H1 (cell line): ENCODE results near the gene NEU3. TPM values are rescaled to one million over a fixed set of nuclear protein-coding genes. Genes with fewer than 3 reads are reported as not detected.

Source experiments
- POLR2A ChIP-seq, 2 experiments: IDR thresholded peaks; 1 replicate in 1 of 2; 2 replicates in 1 of 2; pipeline ENCODE4 v1.6.1; 2011; ENCODE audit warnings: low read depth in 2 of 2, low read length in 2 of 2, mild to moderate bottlenecking in 2 of 2; ENCODE audit errors: control extremely low read depth in 1 of 2
- SIN3A ChIP-seq, 2 experiments: IDR thresholded peaks in 1 of 2; conservative IDR thresholded peaks in 1 of 2; 2 replicates each; pipeline ENCODE4 v1.6.1; 2011 to 2012; ENCODE audit warnings: low read length in 2 of 2, improper control_type of control experiment in 1 of 2, low read depth in 1 of 2, mild to moderate bottlenecking in 1 of 2
- SUZ12 ChIP-seq: fragments of 200-600 bp; sonication (generic); IDR thresholded peaks from 2 replicates; pipeline ENCODE4 v1.6.1; 2012; ENCODE audit warnings: mild to moderate bottlenecking, inconsistent platforms, low read length, moderate library complexity, mixed read lengths
- polyA plus RNA-seq, 7 experiments: library from polyadenylated mRNA; depleted of rRNA in 3 of 7; stranded (reverse) in 5 of 7; unstranded in 2 of 7; fragments of >200 nt in 5 of 7; fragments of 200-250 nt in 2 of 7; gene quantifications; 1 replicate in 5 of 7; 2 replicates in 1 of 7; 4 replicates in 1 of 7; pipeline versions ENCODE4 v1.2.1 to v1.2.3, GENCODE V29; 2011 to 2013; ENCODE audit warnings: missing spikeins in 2 of 7, mixed read lengths in 2 of 7
- total RNA-seq: library from RNA; stranded (reverse); fragmentation: NEBNext Ultra II Directional; extraction: Animal tissue kit (Norgen Biotek cat#: 25700); gene quantifications from 2 replicates; pipeline ENCODE4 v1.2.1, GENCODE V29; 2021

NEU3 gene
- total and polyA plus RNA-seq, 2 of the 8 experiments (the other 6 are each of a cell fraction or from before 2014, with no cell fraction given), result 8.9 to 15.6 TPM

DNA sequence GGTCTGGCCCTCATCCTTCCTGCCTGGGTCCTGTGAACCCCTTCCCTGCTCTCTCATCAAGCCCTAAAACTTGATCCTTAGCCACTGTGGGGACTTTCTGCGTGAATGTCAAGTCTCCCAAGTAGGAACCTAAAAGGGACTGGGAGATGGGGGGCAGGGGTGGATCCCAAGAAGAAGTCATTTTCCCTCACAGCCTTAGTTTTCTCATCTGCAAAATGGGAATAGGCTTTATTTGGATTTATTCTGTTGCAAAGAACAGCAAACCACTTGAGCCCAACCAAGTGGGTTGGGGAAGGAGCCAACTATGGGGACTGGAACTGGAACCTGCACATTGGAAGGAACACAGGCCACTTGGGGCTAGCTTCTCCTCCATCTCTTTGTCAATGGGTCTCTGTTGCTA, 36.8 kb downstream of the NEU3 start (continued):
- TF ChIP-seq SIN3A (conservative IDR thresholded peaks at IDR 0.05 in 1 of 2, IDR thresholded peaks at IDR 0.05 in 1 of 2; ENCODE audit: low read depth in 1 of 2, low read length in 2 of 2), result no peak
- no peak for TF ChIP-seq SUZ12
- TF ChIP-seq POLR2A (IDR thresholded peaks at IDR 0.05; ENCODE audit: control extremely low read depth in 1 of 2, low read depth in 2 of 2, low read length in 2 of 2), result no peak
- TF ChIP-seq, all 59 proteins: peak for 0
